IMR-90 (cell line): ENCODE measurements around the gene TMEM200C.

ENCODE experiments used
- BHLHE40 ChIP-seq: fragments of 150-350 bp; IDR thresholded peaks from 2 replicates; pipeline ENCODE4 v1.6.1; 2016; ENCODE audit warnings: mild to moderate bottlenecking, low read depth, low read length
- CEBPB ChIP-seq: IDR thresholded peaks from 2 replicates; pipeline ENCODE4 v1.6.1; 2012; ENCODE audit warnings: low read depth, low read length, improper control_type of control experiment
- CTCF ChIP-seq: conservative IDR thresholded peaks from 2 replicates; pipeline ENCODE4 v1.5.1; 2012; ENCODE audit warnings: mild to moderate bottlenecking, low read depth, low read length, improper control_type of control experiment
- MAFK ChIP-seq: IDR thresholded peaks from 2 replicates; pipeline ENCODE4 v1.6.1; 2012; ENCODE audit warnings: low read depth, low read length, improper control_type of control experiment
- MAZ ChIP-seq: IDR thresholded peaks from 2 replicates; pipeline ENCODE4 v1.6.1; 2012; ENCODE audit warnings: low read depth, mild to moderate bottlenecking, low read length, improper control_type of control experiment, moderate library complexity, borderline replicate concordance
- MXI1 ChIP-seq: IDR thresholded peaks from 2 replicates; pipeline ENCODE4 v1.6.1; 2012; ENCODE audit warnings: low read depth, mild to moderate bottlenecking, low read length, moderate library complexity, borderline replicate concordance
- NFE2L2 ChIP-seq: fragments of 150-350 bp; IDR thresholded peaks from 2 replicates; pipeline ENCODE4 v1.6.1; 2016; ENCODE audit warnings: low read depth, mild to moderate bottlenecking, low read length
- POLR2A ChIP-seq: IDR thresholded peaks from 2 replicates; pipeline ENCODE4 v1.6.1; 2012; ENCODE audit warnings: mild to moderate bottlenecking, low read depth, low read length
- RAD21 ChIP-seq: IDR thresholded peaks from 2 replicates; pipeline ENCODE4 v1.6.1; 2012; ENCODE audit warnings: low read length, improper control_type of control experiment
- RCOR1 ChIP-seq: IDR thresholded peaks from 2 replicates; pipeline ENCODE4 v1.6.1; 2012; ENCODE audit warnings: mild to moderate bottlenecking, low read length, improper control_type of control experiment; ENCODE audit not compliant: insufficient replicate concordance
- RFX5 ChIP-seq: IDR thresholded peaks from 2 replicates; pipeline ENCODE4 v1.8.0; 2012; ENCODE audit warnings: low read depth, mild to moderate bottlenecking, low read length, moderate library complexity
- SMC3 ChIP-seq: fragments of 150-350 bp; IDR thresholded peaks from 2 replicates; pipeline ENCODE4 v1.6.1; 2016; ENCODE audit warnings: low read depth, mild to moderate bottlenecking, antibody characterized with exemption, low read length, moderate library complexity
- USF2 ChIP-seq: fragments of 150-350 bp; IDR thresholded peaks from 2 replicates; pipeline ENCODE4 v1.6.1; 2017; ENCODE audit warnings: mild to moderate bottlenecking, antibody characterized with exemption, low read length, low read depth

GRCh38 chr18:5853253-5853652 is 42.1 kb downstream of the TMEM200C start:
- TF ChIP-seq CTCF (no peak), CEBPB (no peak), POLR2A (no peak), MXI1 (no peak), RAD21 (no peak), RFX5 (no peak), SMC3 (no peak), RCOR1 (no peak), BHLHE40 (no peak), USF2 (no peak), NFE2L2 (no peak), MAZ (no peak), MAFK (no peak)
